ENCODE data around the gene MACF1. TPM values are rescaled to one million over a fixed set of nuclear protein-coding genes. Genes with fewer than 3 reads are reported as not detected.

Gene MACF1
- total RNA-seq, 2 donors from 2014 or later, result 107 to 148 TPM

DNA sequence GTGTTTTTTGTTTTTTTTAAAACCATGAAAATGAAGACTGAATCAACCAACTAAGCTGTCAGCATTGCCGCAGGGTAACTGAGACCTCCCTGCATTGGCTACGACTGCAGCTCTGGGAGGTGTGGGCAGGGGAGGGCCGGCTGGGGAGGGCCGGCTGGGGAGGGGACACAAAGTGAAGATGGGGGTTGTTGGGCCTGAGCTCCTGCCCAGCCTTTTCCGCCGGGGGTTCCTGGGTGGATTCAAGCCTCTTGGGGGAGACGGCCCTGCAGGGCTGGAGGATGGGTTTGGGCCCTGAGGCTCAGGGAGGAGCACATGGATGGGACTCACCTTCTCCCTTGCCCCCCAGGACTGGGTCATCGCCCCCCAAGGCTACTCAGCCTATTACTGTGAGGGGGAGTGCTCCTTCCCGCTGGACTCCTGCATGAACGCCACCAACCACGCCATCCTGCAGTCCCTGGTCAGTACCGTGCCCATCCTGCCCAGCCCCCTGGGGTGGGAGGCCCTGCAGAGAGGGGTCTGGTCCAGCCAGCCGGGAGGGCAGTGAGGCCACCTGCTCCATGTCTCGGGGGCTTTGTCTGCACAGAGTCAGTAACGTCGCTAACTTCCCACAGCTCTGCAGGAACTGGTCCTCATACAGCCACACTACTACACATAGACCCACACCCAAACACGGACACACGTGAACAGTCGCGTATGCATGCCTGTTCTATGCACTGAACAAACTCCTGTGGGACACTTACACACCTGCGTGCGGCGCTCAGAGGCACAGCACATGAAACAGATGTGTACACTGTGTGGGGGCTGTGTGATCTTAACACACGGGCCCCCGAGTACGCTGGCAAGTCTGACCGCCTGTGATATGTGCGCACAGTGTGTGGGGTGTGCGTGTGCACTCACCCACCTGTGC is 318.4 kb downstream of the MACF1 start:
- DNase-seq, result no peak
- no peaks in the 10 kb centered on the region for H3K36me3 ChIP-seq
- intact Hi-C loops (cut with DNase I), result no loop called here
- TF ChIP-seq, protein P1, sequence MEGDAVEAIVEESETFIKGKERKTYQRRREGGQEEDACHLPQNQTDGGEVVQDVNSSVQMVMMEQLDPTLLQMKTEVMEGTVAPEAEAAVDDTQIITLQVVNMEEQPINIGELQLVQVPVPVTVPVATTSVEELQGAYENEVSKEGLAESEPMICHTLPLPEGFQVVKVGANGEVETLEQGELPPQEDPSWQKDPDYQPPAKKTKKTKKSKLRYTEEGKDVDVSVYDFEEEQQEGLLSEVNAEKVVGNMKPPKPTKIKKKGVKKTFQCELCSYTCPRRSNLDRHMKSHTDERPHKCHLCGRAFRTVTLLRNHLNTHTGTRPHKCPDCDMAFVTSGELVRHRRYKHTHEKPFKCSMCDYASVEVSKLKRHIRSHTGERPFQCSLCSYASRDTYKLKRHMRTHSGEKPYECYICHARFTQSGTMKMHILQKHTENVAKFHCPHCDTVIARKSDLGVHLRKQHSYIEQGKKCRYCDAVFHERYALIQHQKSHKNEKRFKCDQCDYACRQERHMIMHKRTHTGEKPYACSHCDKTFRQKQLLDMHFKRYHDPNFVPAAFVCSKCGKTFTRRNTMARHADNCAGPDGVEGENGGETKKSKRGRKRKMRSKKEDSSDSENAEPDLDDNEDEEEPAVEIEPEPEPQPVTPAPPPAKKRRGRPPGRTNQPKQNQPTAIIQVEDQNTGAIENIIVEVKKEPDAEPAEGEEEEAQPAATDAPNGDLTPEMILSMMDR (IDR thresholded peaks at IDR 0.05), result no peak
- no peaks in the 10 kb centered on the region for H3K4me1 ChIP-seq
- H3K9ac ChIP-seq (ENCODE audit: low read depth in 2 of 2, low read length in 2 of 2), result no peak overlapping the region
- no peaks in the 10 kb centered on the region for H3K9me3 ChIP-seq
- H3K4me3 ChIP-seq, result no peak overlapping the region
- no peak overlapping the region for H3K27ac ChIP-seq
- no peaks in the 10 kb centered on the region for H3K27me3 ChIP-seq

DNA sequence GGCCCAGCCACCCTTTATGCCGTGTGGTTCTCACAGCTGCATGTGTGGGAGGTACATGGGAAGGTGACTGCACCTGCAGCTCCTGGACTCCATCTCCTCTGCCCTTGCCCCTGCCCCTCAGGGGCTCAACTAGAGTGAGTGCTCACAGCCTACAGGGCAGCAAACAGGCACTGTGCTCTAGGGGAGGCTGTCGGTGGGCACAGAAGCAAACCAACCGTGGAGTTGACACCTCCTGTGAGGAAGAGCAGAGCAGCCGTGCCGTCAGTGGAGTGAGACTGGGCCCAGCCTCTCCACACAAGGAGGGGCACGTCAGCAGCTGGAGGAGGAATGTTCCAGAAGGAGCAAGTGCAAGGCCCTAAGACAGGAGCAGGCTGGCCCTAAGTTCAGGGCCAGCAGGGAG is 319.7 kb downstream of the MACF1 start:
- no peaks in the 10 kb centered on the region for H3K27me3 ChIP-seq
- H3K4me3 ChIP-seq, result no peak overlapping the region
- no peak overlapping the region for H3K9ac ChIP-seq (ENCODE audit: low read depth in 2 of 2, low read length in 2 of 2)
- intact Hi-C loops (cut with DNase I), result no loop called here
- H3K27ac ChIP-seq, result no peak overlapping the region
- H3K4me1 ChIP-seq, result no peaks in the 10 kb centered on the region
- TF ChIP-seq, protein P1 (IDR thresholded peaks at IDR 0.05), result no peak
- no peak for DNase-seq
- no peaks in the 10 kb centered on the region for H3K36me3 ChIP-seq
- no peaks in the 10 kb centered on the region for H3K9me3 ChIP-seq

DNA sequence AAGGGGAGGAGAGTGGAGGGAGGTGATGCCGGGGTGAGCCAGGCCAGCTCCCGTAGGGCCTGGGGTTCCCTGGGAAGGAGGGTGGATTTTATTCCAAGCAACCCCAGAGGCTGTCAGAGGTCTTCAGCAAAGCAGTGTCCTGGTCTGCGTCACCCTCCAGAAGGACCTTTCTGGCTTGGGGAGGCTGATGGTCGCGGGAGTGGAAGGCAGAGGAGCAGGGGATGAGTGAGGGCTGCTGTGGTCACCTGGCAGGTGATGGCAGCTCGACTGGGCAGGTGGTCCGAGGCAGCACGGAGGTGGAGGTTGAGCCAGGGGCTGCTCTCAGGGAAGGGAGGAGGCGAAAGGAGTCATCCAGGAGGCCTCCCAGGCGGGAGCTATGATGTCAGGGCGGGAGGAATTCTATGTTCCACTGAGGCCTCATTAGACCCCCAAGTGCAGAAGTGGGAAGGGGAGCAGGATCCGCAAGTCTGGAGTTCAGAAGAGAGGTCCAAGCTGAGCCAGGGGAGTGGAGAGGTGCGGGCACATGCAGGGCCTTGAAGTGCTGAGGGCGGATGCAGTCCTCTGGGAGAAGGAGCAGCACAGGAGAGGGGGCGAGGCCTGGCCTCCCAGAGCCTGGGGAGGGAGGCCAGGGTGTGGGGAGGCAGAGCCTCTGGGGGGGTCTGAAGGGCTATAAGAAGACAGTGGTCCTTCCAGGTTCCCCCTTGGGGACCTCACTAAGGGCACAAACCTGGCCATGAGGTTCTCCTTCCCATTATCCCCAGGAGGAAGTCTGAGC is 320.3 kb downstream of the MACF1 start:
- H3K9ac ChIP-seq (ENCODE audit: low read depth in 2 of 2, low read length in 2 of 2), result no peak overlapping the region

DNA sequence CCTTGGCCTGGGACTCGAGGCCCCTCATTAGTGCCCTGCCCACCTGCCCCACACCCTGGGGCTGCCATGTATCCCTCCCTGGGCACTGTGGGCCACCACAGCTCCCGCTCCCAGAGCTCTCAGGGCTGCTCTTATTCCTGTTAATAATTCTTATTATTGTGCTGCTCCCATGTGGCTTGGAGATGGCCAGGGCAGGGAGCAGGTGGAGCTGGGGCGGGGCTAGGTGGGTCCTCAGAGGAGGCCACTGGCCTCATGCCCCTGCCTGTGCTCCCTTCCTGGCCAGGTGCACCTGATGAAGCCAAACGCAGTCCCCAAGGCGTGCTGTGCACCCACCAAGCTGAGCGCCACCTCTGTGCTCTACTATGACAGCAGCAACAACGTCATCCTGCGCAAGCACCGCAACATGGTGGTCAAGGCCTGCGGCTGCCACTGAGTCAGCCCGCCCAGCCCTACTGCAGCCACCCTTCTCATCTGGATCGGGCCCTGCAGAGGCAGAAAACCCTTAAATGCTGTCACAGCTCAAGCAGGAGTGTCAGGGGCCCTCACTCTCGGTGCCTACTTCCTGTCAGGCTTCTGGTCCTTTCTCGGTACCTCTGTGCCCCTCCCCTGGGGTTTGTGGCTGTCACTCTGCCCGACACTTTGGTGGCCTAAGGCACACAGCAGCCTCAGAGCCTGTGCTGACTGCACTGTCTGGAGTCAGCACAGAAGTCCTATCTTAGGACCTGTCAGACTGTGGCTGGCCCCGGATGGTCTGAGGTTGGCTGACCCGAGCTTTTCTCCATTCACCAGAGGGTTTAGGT is 321.1 kb downstream of the MACF1 start:
- intact Hi-C loops (cut with DNase I), result no loop called here
- no peaks in the 10 kb centered on the region for H3K9me3 ChIP-seq
- no peak overlapping the region for H3K27ac ChIP-seq
- H3K9ac ChIP-seq (ENCODE audit: low read depth in 2 of 2, low read length in 2 of 2), result no peak overlapping the region
- no peak for DNase-seq
- no peaks in the 10 kb centered on the region for H3K4me1 ChIP-seq
- H3K4me3 ChIP-seq, result no peak overlapping the region
- H3K36me3 ChIP-seq, result no peaks in the 10 kb centered on the region
- no peaks in the 10 kb centered on the region for H3K27me3 ChIP-seq
- TF ChIP-seq, protein P1 (IDR thresholded peaks at IDR 0.05), result no peak

More for the DNA sequence above, 320.3 kb downstream of the MACF1 start:
- no peak for DNase-seq
- Histone ChIP-seq H3K36me3 (no peaks in the 10 kb centered on the region), H3K9me3 (no peaks in the 10 kb centered on the region), H3K4me3 (no peak overlapping the region), H3K27me3 (no peaks in the 10 kb centered on the region), H3K27ac (no peak overlapping the region), H3K4me1 (no peaks in the 10 kb centered on the region)
- intact Hi-C loops (cut with DNase I), result no loop called here
- TF ChIP-seq, protein P1 (IDR thresholded peaks at IDR 0.05), result no peak

Data from colonic mucosa (tissue), 4 donors.